ENCODE data around the gene NXPH3.

The NXPH3 gene

GRCh38 chr17:49583889-49584288, 8.2 kb downstream of the NXPH3 start:
- no peak overlapping the region for H3K4me3 ChIP-seq (ENCODE audit: low read length)
- no peak for TF ChIP-seq ZNF274 (IDR thresholded peaks at IDR 0.05; ENCODE audit: low read depth, low read length)

GRCh38 chr17:49585422-49586027, 9.9 kb downstream of the NXPH3 start:
- no peak for TF ChIP-seq ZNF274 (IDR thresholded peaks at IDR 0.05; ENCODE audit: low read depth, low read length)
- H3K4me3 ChIP-seq (ENCODE audit: low read length), result no peak overlapping the region

DNA sequence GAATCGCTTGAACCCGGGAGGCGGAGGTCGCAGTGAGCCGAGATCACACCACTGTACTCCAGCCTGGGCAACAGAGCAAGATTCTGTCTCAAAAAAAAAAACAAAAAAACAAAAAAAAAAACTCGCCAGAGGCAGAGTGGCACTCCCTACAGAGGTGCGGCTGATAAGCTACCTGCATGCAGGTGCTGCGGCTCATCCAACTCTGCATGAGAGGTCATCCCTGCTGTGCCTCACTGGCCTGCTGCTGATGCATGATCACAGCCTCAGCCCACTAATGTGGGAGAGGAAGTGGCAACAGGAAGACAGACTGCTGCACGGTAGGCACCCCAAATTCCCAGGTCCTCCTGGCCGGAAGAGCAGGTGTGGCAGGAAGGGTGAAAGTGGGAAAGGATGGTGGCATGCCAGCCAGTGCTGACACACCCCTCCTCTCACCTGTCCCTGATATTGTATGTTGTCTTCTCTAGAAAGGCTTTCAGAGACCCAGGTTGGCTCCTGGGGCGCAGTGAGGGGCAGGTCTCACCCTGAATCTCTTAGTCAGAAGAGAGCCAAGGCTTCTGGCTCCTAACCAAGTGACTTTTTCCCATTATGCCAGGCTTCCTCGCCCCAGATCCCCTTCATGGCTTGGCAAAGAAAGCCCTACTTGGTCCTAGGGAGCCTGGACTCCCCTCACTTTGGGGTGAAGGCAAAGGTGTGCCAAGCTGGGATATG, 11.8 kb downstream of the NXPH3 start:
- H3K4me3 ChIP-seq (ENCODE audit: low read length), result no peak overlapping the region
- TF ChIP-seq ZNF274 (IDR thresholded peaks at IDR 0.05; ENCODE audit: low read depth, low read length), result no peak

GRCh38 chr17:49588312-49588711, 12.6 kb downstream of the NXPH3 start:
- H3K4me3 ChIP-seq (ENCODE audit: low read length), result no peak overlapping the region
- no peak for TF ChIP-seq ZNF274 (IDR thresholded peaks at IDR 0.05; ENCODE audit: low read depth, low read length)

- no peak overlapping the region for H3K4me3 ChIP-seq (ENCODE audit: low read length)
- no peak for TF ChIP-seq ZNF274 (IDR thresholded peaks at IDR 0.05; ENCODE audit: low read depth, low read length)
These were observed 13.3 kb downstream of the NXPH3 start for GRCh38 chr17:49588726-49589576.

- TF ChIP-seq ZNF274 (IDR thresholded peaks at IDR 0.05; ENCODE audit: low read depth, low read length), result no peak
- no peak overlapping the region for H3K4me3 ChIP-seq (ENCODE audit: low read length)
These were observed 13.9 kb downstream of the NXPH3 start for GRCh38 chr17:49589577-49589927.

DNA sequence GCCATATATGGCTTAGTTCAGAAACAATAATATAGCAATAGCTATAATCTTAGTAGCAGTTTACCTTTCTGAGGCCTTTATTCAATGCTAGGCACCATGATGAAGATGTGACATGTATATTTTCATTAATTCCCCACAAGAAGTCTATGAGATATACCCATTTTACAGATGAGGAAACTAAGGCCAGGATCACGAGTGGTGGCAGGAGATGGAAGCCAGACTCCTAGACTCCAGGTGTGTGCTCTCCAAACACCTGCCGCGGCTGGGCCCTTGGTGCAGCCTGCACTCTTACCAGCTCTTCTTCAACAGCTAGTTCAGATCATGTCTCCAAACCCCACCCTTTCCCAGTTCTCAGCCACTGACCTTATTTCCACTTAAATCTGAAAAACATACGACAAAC, 15.2 kb downstream of the NXPH3 start:
- TF ChIP-seq ZNF274 (IDR thresholded peaks at IDR 0.05; ENCODE audit: low read depth, low read length), result no peak
- H3K4me3 ChIP-seq (ENCODE audit: low read length), result no peak overlapping the region

DNA sequence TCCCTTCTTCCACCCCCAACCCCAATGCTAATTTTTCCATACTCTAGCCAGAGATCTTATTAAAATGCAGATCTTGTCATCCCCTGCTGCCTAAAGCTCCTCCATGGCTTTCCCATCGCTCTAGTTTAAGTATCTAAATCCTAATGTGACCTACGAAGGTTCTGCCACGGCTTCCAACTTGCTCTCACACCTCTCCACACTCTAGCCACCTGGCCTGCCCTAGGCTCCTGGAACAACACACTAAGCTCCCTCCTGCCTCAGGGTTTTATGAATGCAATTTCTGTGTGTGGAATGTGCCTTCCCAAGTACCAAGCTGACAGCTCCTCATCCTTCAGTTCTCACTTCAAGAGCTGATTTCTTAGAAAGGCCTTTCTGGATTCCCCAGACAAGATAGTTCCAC, 16.6 kb downstream of the NXPH3 start:
- no peak overlapping the region for H3K4me3 ChIP-seq (ENCODE audit: low read length)
- TF ChIP-seq ZNF274 (IDR thresholded peaks at IDR 0.05; ENCODE audit: low read depth, low read length), result no peak

- no peak for TF ChIP-seq ZNF274 (IDR thresholded peaks at IDR 0.05; ENCODE audit: low read depth, low read length)
- H3K4me3 ChIP-seq (ENCODE audit: low read length), result no peak overlapping the region
These were observed 19.7 kb downstream of the NXPH3 start for GRCh38 chr17:49595328-49595727.

GRCh38 chr17:49595980-49596379, 20.3 kb downstream of the NXPH3 start:
- H3K4me3 ChIP-seq (ENCODE audit: low read length), result no peak overlapping the region
- TF ChIP-seq ZNF274 (IDR thresholded peaks at IDR 0.05; ENCODE audit: low read depth, low read length), result no peak

DNA sequence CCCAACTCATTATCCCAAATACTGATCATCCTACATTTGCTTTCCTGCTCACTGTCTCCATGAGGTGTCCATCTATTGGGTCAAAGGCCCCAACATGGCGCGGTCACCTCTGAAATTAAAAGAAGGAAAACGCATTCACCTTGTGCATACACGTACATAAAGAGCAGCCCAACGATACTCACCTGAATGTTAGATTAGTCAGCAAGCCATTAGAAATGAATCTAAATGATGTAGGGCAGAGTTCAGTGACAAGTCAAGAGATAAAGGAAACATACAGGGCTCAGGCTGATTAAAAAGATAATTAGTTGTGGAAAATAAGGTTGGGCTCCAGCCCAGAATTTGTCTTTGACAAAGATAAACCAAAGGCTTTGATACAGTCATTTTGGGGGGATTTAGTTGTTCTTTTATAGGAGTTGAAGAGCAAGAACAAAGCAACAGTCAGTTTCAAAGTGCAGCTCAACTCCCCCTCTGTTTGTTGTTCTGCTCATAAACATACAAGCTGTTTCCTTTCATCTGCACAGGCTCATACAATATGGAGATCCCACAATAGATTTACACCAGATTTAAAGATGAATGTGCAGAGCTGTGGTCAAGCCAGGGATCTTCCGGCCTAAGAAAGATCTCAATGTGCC, 21.1 kb downstream of the NXPH3 start:
- no peak overlapping the region for H3K4me3 ChIP-seq (ENCODE audit: low read length)
- no peak for TF ChIP-seq ZNF274 (IDR thresholded peaks at IDR 0.05; ENCODE audit: low read depth, low read length)

DNA sequence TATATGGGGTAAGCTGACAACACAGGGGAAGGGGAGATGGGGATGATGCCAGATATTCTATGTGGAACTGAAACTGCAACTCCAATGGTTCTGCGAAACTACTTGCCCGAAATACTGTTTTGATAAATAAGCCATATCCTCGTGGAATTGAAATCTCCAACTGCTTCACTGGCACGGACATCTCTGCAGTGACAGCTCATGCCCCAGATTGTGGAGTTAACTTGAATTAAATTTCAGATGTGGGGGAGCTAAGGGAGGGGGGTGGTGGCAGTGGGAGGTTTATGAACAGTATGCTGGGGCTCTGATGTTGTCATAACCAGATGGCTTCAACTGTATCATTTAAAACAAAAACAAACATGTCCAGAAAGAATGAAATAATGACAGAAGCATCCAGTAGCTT, 21.8 kb downstream of the NXPH3 start:
- no peak for TF ChIP-seq ZNF274 (IDR thresholded peaks at IDR 0.05; ENCODE audit: low read depth, low read length)
- no peak overlapping the region for H3K4me3 ChIP-seq (ENCODE audit: low read length)

- H3K4me3 ChIP-seq (ENCODE audit: low read length), result no peak overlapping the region
- TF ChIP-seq ZNF274 (IDR thresholded peaks at IDR 0.05; ENCODE audit: low read depth, low read length), result no peak
These were observed 22.4 kb downstream of the NXPH3 start for GRCh38 chr17:49597928-49598655.

DNA sequence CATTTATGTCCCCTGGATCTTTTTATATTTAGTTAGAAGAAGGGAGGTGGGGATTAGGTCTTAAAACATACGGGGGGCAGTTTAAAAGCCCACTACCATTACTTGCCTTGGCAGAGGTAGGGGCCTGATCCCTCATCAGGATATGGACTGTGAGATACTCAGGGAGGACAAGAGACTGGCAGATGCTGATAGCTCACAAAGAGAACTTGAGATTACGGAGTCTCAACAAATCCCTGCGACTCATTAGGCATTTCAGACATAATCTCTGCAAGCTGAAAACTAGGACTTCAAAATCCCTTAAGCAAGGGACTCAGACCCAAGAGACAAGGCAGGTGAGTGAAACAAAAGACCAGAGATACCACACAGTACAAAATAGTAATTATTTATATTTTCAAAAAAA, 23.2 kb downstream of the NXPH3 start:
- no peak for TF ChIP-seq ZNF274 (IDR thresholded peaks at IDR 0.05; ENCODE audit: low read depth, low read length)

More for the DNA sequence above, 23.2 kb downstream of the NXPH3 start:
- no peak overlapping the region for H3K4me3 ChIP-seq (ENCODE audit: low read length)
